IPS-15b (cell line): ENCODE results near the gene MAPKAPK2.

Source experiments
- H3K27me3 ChIP-seq: one replicate; pipeline ENCODE4 v1.6.1; 2013; ENCODE audit warnings: low read length; ENCODE audit not compliant: control insufficient read depth, insufficient read depth
- H3K36me3 ChIP-seq: one replicate; pipeline ENCODE4 v1.6.1; 2013; ENCODE audit warnings: low read length; ENCODE audit not compliant: control insufficient read depth, insufficient read depth
- H3K4me1 ChIP-seq: one replicate; pipeline ENCODE4 v1.6.1; 2013; ENCODE audit warnings: mild to moderate bottlenecking, low read length; ENCODE audit not compliant: control insufficient read depth, insufficient read depth
- H3K4me3 ChIP-seq: one replicate; pipeline ENCODE4 v1.5.1; 2013; ENCODE audit warnings: low read depth, low read length
- H3K9ac ChIP-seq: one replicate; pipeline ENCODE4 v1.6.1; 2013; ENCODE audit warnings: low read depth, mild to moderate bottlenecking, low read length
- H3K9me3 ChIP-seq: one replicate; pipeline ENCODE4 v1.6.1; 2013; ENCODE audit warnings: mild to moderate bottlenecking, low read length; ENCODE audit not compliant: control insufficient read depth, insufficient read depth

MAPKAPK2 gene

GRCh38 chr1:206779638-206780037, 94.9 kb downstream of the MAPKAPK2 start:
- Histone ChIP-seq H3K4me1 (no peaks in the 10 kb centered on the region), H3K27me3 (peaks cover 2% of the 10 kb centered on the region)

DNA sequence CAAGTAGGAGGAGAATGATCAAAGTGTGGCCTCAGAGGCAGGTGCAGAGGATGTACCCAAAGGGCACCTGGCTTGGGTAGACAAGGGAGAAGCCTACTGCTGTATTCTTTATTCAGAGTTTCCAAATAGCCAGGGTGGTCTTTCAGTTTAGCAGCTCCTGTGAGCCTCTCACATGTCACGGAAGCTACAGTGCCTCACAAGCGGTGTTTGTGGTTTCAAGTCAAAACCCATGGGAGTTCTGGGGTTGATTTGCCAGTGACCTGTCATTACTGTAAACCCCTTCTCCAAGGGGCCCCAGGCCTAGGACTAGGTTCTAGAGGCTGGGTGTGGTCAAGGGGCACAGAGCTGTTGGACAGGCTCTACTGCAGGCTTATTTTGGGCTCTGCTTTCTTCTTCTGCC, 97.7 kb downstream of the MAPKAPK2 start:
- Histone ChIP-seq H3K4me1 (no peaks in the 10 kb centered on the region), H3K9me3 (no peaks in the 10 kb centered on the region), H3K9ac (no peak overlapping the region), H3K27me3 (peaks cover 2% of the 10 kb centered on the region), H3K4me3 (no peak overlapping the region), H3K36me3 (no peaks in the 10 kb centered on the region)

More at GRCh38 chr1:206779638-206780037, 94.9 kb downstream of the MAPKAPK2 start:
- Histone ChIP-seq H3K36me3 (no peaks in the 10 kb centered on the region), H3K9ac (no peak overlapping the region), H3K9me3 (no peaks in the 10 kb centered on the region), H3K4me3 (no peak overlapping the region)

DNA sequence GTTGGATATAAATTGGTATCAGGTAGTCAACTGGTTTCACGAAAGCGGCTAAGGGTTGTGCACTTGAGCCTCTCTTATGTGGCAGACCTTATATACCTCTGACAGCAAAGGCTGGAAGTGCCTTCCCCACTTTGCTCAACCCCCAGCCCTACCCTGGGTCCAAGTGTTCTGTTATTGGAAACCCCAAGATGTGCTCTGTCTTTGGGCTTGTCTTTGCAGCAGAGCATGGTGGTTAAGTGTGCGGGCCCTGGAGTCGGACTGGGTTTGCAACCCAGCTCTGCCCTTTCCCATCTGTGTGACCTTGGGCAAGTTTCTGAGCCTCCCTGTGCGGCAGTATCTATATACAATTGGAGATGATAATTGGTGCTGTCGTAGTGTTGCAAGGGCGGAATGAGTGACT, 98.8 kb downstream of the MAPKAPK2 start:
- no peak overlapping the region for H3K9ac ChIP-seq
- no peaks in the 10 kb centered on the region for H3K9me3 ChIP-seq
- H3K36me3 ChIP-seq, result no peaks in the 10 kb centered on the region
- H3K4me1 ChIP-seq, result no peaks in the 10 kb centered on the region
- no peaks in the 10 kb centered on the region for H3K27me3 ChIP-seq
- no peak overlapping the region for H3K4me3 ChIP-seq
